Spleen (tissue), 11 donors: Measurements from ENCODE around the gene TANGO6. TPM values are rescaled to one million over a fixed set of nuclear protein-coding genes. Genes with fewer than 3 reads are reported as not detected.
A peak's percentile ranks its signal among the peaks of the same experiment; 100 is the strongest.

ENCODE experiments used
- DNase-seq: peaks from one replicate; pipeline ENCODE4 v3.0.0-alpha.2; 2020
- H3K27ac ChIP-seq, 8 donors: fragments of 200-600 bp; sonication (generic) in 7 of 8; 1 replicate in 4 of 8; 2 replicates in 4 of 8; pipeline versions ENCODE4 v1.5.0 to v1.8.0; 2016 to 2021; ENCODE audit warnings: inconsistent platforms in 4 of 8, mild to moderate bottlenecking in 4 of 8, moderate library complexity in 1 of 8
- H3K27me3 ChIP-seq, 7 donors: fragments of 200-600 bp; sonication (generic) in 6 of 7; replicated peaks in 1 of 7; 1 replicate in 4 of 7; 2 replicates in 3 of 7; pipeline versions ENCODE4 v1.5.0 to v1.8.0; 2016 to 2021; ENCODE audit warnings: inconsistent platforms in 3 of 7, mild to moderate bottlenecking in 1 of 7
- H3K36me3 ChIP-seq, 6 donors: fragments of 200-600 bp; sonication (generic) in 5 of 6; 1 replicate in 4 of 6; 2 replicates in 2 of 6; pipeline versions ENCODE4 v1.5.0 to v1.8.0; 2016 to 2021; ENCODE audit warnings: inconsistent platforms in 2 of 6
- H3K4me1 ChIP-seq, 6 donors: fragments of 200-600 bp; sonication (generic) in 5 of 6; 1 replicate in 3 of 6; 2 replicates in 3 of 6; pipeline versions ENCODE4 v1.5.0 to v1.8.0; 2016 to 2021; ENCODE audit warnings: inconsistent platforms in 3 of 6
- H3K4me3 ChIP-seq, 8 donors: fragments of 200-600 bp; sonication (generic) in 7 of 8; 1 replicate in 4 of 8; 2 replicates in 4 of 8; pipeline versions ENCODE4 v1.5.0 to v1.8.0; 2016 to 2021; ENCODE audit warnings: inconsistent platforms in 4 of 8, mild to moderate bottlenecking in 4 of 8, moderate library complexity in 2 of 8
- H3K9me3 ChIP-seq, 8 donors: fragments of 200-600 bp; sonication (generic) in 7 of 8; 1 replicate in 4 of 8; 2 replicates in 4 of 8; pipeline versions ENCODE4 v1.5.0 to v1.8.0; 2016 to 2021; ENCODE audit warnings: inconsistent platforms in 4 of 8
- POLR2A ChIP-seq, 3 donors: fragments of 450-650 bp; IDR thresholded peaks; one replicate each; pipeline ENCODE4 v1.5.1; 2017; ENCODE audit warnings: antibody characterized with exemption in 3 of 3, mild to moderate bottlenecking in 1 of 3
- POLR2AphosphoS5 ChIP-seq, 3 donors: sonication (generic); formaldehyde crosslinking; IDR thresholded peaks; one replicate each; pipeline ENCODE4 v1.5.1; 2017; ENCODE audit warnings: antibody characterized with exemption in 3 of 3
- WGBS, 5 donors: extraction: QIAGEN DNeasy Blood & Tissue Kit in 3 of 5; methylation state at CpG; one replicate each; pipeline versions ENCODE4 v1.1.5 to v1.1.7; 2013 to 2018; 5-methylcytosine and 5-hydroxymethylcytosine counted together
- intact Hi-C: fragments of 100-400 bp; cut with DNase I; formaldehyde crosslinking; loops from one replicate; pipeline ENCODE4 v1.15.0; 2023; ENCODE audit warnings: low total_unique reads
- polyA plus RNA-seq, 3 donors: library from polyadenylated mRNA; stranded (reverse); fragments of 200-250 nt; gene quantifications; one replicate each; pipeline ENCODE4 v1.2.1, GENCODE V29; 2013
- small RNA-seq, 4 donors: library from RNA; depleted of rRNA; stranded (forward); fragments of <200 nt; gene quantifications; one replicate each; pipeline ENCODE3, GENCODE V24; 2016
- total RNA-seq, 7 donors: library from RNA; depleted of rRNA in 3 of 7; stranded (reverse); fragments of >200 nt in 3 of 7; fragmentation: NEBNext Ultra II Directional in 4 of 7; extraction: Animal tissue kit (Norgen Biotek cat#: 25700) in 4 of 7; gene quantifications; one replicate each; pipeline versions ENCODE4 v1.1.0 to v1.2.1, GENCODE V29; 2016 to 2021
- TF ChIP-seq, protein P1 (sequence below), 11 experiments: fragments of 200-600 bp in 7 of 11; fragments of 450-650 bp in 4 of 11; sonication (generic) in 4 of 11; IDR thresholded peaks in 8 of 11; conservative IDR thresholded peaks in 3 of 11; 1 replicate in 7 of 11; 2 replicates in 4 of 11; pipeline versions ENCODE4 v1.4.0 to v1.8.0; 2016 to 2021; ENCODE audit warnings: antibody characterized with exemption in 11 of 11, inconsistent platforms in 4 of 11, mild to moderate bottlenecking in 1 of 11
- donor health status: healthy with polysubstance abuse.
- donor health status: DM: no; HTN: no; CAD: no; lungs with moderate emphysema.
- donor health status: DM: no; HTN: no; CAD: no.
- donor health status: Bipolar disorder and iron deficiency.
- donor health status: healthy.
- donor health status: DM: no; HTN: no; CAD: no.
- donor health status: DM: yes; HTN: yes; CAD: no.

Gene TANGO6
- total and polyA plus RNA-seq, 10 donors: 1.9 to 35.2 (median 23.0) TPM

DNA sequence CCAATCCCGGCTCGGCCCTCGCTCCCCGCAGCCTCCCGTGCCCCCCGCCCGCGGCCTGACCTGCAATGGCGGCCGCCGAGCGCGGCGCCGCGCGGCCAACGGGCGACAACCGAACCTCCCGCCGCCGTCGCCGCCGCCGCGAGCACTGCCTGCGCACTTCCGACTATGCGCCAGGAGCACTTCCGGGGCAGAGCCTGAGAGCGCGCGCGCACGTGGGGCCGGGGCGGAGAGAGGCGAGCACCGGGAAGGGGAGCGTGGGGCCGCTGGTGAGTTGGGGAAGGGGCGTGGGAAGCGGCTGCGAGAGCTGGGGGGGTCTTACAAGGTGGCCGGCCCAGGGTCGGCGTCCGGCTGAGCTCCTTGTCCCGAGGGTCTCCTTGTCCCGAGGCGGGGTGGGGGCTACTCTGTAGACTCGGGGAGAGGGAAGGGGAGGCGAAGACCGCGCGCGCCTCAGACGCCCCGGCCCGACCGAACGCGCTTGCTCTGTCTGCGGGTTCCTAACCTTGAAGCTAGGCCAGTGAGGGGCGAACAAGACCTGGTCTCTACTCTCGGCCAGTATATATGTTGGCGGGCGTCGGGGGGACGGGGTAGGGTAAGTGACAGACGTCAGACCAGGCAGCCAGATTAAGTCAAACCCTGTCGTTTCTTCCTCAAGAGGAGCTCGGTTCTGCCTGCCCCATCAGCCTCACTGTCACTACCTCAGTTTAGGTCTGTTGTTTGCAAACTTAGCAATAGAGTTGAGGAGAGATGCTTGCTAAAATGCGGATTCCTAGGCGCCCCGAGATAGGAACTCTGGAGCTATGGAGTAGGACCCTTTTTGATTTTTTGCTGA, 289.3 kb downstream of the TANGO6 start, which contains the start of the genes CHTF8 and UTP4:
TSS of gene CHTF8 (minus strand) at position 165 of the 829 bp plus-strand sequence. CDS start 11,130 bp downstream, outside the sequence.
TSS of gene UTP4 (plus strand) at position 226 of the 829 bp plus-strand sequence. CDS start 811 bp downstream, outside the sequence.
- peaks cover 0 to 43% (median 8%) of the 10 kb centered on the region in 6 donors for H3K36me3 ChIP-seq
- H3K27me3 ChIP-seq: no peaks in the 10 kb centered on the region
- H3K27ac ChIP-seq: peak within 1 kb of the TSS; percentile 81 to 98 (median 94)
- peak; percentile 97 for DNase-seq
- peak within 1 kb of the TSS; percentile 78 to 99 (median 90) for H3K4me3 ChIP-seq
- H3K9me3 ChIP-seq: no peaks in the 10 kb centered on the region
- intact Hi-C loops: no loop called here
- peak; percentile 97 to 98 (median 98) for TF ChIP-seq POLR2AphosphoS5 (IDR thresholded peaks at IDR 0.05)
- TF ChIP-seq, protein P1, sequence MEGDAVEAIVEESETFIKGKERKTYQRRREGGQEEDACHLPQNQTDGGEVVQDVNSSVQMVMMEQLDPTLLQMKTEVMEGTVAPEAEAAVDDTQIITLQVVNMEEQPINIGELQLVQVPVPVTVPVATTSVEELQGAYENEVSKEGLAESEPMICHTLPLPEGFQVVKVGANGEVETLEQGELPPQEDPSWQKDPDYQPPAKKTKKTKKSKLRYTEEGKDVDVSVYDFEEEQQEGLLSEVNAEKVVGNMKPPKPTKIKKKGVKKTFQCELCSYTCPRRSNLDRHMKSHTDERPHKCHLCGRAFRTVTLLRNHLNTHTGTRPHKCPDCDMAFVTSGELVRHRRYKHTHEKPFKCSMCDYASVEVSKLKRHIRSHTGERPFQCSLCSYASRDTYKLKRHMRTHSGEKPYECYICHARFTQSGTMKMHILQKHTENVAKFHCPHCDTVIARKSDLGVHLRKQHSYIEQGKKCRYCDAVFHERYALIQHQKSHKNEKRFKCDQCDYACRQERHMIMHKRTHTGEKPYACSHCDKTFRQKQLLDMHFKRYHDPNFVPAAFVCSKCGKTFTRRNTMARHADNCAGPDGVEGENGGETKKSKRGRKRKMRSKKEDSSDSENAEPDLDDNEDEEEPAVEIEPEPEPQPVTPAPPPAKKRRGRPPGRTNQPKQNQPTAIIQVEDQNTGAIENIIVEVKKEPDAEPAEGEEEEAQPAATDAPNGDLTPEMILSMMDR (IDR thresholded peaks at IDR 0.05 in 8 of 11, conservative IDR thresholded peaks at IDR 0.05 in 3 of 11): no peak
- peak in 1 of 3 donors; percentile 84 for TF ChIP-seq POLR2A (IDR thresholded peaks at IDR 0.05)
- WGBS, 5 donors: 1% methylated on average over 49 to 78 of the region's 78 CpGs
- H3K4me1 ChIP-seq: peaks cover 35 to 76% (median 50%) of the 10 kb centered on the region in 6 donors

DNA sequence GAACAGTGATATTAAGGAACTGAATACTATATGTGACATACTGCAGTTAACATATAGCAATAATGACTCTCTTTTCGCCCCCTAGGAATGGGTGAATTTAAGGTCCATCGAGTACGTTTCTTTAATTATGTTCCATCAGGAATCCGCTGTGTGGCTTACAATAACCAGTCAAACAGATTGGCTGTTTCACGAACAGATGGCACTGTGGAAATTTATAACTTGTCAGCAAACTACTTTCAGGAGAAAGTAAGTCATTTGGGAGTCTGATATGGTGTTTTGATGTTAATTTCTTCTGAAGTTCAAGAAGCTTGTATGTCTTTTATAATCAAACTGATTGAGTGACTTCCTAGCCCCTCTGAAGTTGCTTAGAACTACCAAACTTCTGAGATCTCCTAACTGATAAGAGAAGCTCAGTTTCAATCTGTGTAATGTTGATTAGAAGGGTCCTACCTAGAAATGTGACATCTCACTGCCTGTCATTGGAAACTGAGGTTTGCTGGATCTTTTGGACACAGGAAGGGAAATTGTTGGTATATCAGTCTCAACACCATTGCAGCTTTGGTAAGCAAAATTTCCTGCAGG, 290.1 kb downstream of the TANGO6 start:
- 50 to 61% (median 53%) methylated on average over 5 of the region's 5 CpGs for WGBS, 5 donors
- H3K27ac ChIP-seq: peak overlapping the region in 4 of 8 donors; percentile 93 to 98 (median 95)

More for the DNA sequence above, 290.1 kb downstream of the TANGO6 start:
- H3K4me1 ChIP-seq: peaks cover 32 to 68% (median 42%) of the 10 kb centered on the region in 6 donors
- no peaks in the 10 kb centered on the region for H3K27me3 ChIP-seq
- no peaks in the 10 kb centered on the region for H3K9me3 ChIP-seq
- H3K4me3 ChIP-seq: peak overlapping the region; percentile 78 to 99 (median 90)
- peaks cover 0 to 43% (median 13%) of the 10 kb centered on the region in 6 donors for H3K36me3 ChIP-seq
- no peak for DNase-seq
- intact Hi-C loops: no loop called here
- TF ChIP-seq, protein P1 (IDR thresholded peaks at IDR 0.05 in 8 of 11, conservative IDR thresholded peaks at IDR 0.05 in 3 of 11): no peak
- TF ChIP-seq POLR2AphosphoS5 (IDR thresholded peaks at IDR 0.05) (no peak), POLR2A (IDR thresholded peaks at IDR 0.05) (no peak)

Small RNA genes lying within 50 kb of the gene (small RNA-seq; reads per million reads assigned to genes)
- 0 reads per million in 4 donors for gene RF00019
- gene RF00066: 0 reads per million in 4 donors
- gene RNU6-898P: 0 reads per million in 4 donors

Other genes with a start within 250 kb of the TANGO6 start
- 10 to 100 TPM; 13.1 to 47.6 (median 25.3) TPM for gene CDH3, start 198.2 kb upstream of the TANGO6 start, total RNA-seq
- 1 to 10 TPM; 1.5 to 5.9 (median 4.9) TPM for gene CDH3, start 198.2 kb upstream of the TANGO6 start, polyA plus RNA-seq
- 10 to 100 TPM in 6 of 7 donors, 1 to 10 TPM in 1; 9.2 to 35.9 (median 16.1) TPM for gene CDH1, start 106.2 kb upstream of the TANGO6 start, total RNA-seq
- 1 to 10 TPM; 5.2 to 6.9 (median 5.4) TPM for gene CDH1, start 106.2 kb upstream of the TANGO6 start, polyA plus RNA-seq